ENCODE data around the gene HRCT1. TPM values are rescaled to one million over a fixed set of nuclear protein-coding genes. Genes with fewer than 3 reads are reported as not detected.
"Not testable (repeated sequence)": the region's sequence is repeated elsewhere in the genome, so short reads cannot be mapped to it uniquely, and the experiment has no call there.

The HRCT1 gene
- 7.2 TPM for total RNA-seq

DNA sequence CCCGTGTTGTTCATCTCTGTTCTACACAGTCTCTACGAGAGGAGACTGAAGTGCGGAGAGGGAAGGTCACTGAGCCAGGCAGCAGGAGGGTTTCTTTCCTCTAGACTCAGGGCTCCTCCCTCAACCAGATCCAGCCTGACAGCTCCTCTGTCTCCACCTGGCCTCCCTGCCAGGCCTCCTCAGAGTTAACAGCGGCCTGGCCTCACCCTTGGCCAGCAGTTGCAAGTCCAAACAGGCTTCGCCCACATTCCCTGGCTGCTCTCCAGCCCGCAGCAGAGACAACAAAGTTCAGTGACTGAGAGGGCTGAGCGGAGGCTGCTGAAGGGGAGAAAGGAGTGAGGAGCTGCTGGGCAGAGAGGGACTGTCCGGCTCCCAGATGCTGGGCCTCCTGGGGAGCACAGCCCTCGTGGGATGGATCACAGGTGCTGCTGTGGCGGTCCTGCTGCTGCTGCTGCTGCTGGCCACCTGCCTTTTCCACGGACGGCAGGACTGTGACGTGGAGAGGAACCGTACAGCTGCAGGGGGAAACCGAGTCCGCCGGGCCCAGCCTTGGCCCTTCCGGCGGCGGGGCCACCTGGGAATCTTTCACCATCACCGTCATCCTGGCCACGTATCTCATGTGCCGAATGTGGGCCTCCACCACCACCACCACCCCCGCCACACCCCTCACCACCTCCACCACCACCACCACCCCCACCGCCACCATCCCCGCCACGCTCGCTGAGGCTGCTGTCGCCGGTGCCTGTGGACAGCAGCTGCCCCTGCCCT, at the start of gene HRCT1:
Gene HRCT1, plus strand, starts transcription at position 291 of the 768 bp plus-strand sequence. Its CDS starts 86 bp downstream, at position 377.
- DNase-seq (ENCODE audit: low spot score): peak; percentile 94

DNA sequence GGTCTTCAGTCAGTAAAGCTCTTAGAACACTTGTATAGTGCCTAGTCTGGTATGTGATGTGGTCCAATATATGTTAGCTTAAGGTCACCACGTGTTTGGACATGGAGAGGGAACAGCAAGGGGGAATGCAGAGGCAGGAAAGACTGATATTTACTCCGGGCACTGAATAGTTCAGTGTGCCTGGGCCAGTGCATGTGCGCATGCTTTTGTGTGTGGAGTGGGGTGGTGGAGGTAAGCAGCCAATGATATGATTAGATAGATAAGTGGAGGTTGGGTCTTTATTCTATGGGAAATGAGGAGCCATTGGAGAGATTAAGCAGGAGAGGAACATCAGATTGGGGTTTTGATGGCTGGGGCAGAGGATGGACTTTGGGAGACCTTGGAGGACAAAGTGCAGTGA, 49.8 kb upstream of the HRCT1 start:
- no peak for DNase-seq (ENCODE audit: low spot score)

DNA sequence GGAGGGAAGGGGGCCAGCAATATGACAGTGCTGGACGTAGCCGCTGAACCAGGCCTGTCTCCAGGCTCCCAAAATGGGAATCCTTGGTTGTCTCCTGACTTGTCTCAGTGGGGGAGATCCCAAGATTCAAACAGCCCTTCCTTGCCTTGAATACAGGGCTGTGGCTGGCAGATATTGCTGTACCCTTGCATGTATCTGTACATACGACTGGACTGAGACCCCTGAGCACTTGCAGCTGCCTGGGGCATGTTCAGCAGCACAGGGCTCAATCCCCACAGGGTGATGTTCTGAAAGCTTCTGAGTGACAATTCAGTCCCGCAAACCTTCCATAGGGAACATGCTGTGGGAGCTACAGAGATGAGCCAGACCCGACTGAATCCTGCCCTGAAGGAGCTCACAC, 49.1 kb upstream of the HRCT1 start:
- DNase-seq (ENCODE audit: low spot score): no peak

DNA sequence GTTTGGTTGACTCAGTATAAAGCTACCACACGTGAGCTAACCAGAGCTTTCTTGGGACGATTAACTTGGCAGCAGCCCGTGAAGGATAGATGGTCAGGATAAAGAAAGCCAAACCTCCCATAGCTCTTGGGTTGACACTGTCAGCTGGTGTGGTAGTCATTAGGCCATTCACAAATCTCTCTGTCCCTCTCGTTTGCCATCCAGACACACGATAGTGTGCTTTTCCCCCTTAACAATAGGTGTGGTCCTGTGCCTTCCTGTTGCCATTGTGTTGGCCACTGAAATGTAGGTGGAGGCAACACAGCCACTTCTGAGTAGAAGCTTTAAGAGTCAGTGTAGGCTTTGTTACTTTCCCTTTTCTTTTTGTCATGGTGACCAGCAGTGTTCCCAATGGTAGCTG, 47.5 kb upstream of the HRCT1 start:
- DNase-seq (ENCODE audit: low spot score): no peak

DNA sequence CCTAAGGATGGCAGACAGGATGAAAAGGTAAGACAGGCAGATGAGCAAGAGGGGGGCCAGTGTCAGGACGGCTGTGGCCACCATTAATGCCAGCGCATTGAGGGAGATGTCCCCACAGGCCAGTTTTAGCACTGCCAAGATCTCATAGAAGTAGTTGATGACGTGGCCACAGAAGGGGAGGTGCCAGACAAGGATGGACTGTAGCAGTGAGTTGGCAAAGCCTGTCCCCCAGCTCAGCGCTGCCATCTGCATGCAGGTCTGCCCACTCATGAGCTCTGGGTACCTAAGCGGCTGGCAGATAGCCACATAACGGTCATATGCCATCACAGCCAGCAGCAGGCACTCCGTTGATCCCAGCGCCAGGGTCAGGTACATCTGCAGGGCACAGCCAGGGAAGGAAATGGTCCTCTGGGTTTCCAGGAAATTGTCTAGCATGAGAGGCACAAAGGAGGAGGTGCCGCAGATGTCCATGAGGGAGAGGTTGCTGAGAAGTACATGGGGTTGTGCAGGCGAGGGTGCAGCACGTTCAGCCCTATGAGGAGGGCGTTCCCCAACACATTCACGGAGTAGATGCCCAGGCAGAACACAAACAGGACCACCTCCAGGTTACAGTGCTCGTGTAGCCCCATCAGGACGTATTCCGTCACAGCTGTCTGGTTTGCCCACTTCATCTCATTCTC, 46.6 kb upstream of the HRCT1 start:
- DNase-seq (ENCODE audit: low spot score): no peak

DNA sequence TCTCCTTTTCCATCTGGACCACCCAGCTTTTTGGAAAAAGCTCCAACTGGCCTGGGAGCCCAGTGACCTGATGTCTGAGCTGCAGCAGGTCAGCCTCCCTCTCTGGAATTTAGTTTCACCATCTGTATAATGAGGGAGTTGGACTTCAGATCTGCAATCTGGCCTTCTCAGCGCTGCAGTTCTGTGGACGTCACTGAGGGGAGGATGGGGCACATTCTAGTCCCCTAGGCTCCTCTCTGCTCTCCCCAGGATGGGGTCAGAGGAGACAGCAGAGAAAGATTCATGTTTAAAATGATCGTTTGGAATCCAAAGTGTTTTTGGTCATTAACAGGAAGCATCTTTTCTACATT, 46.0 kb upstream of the HRCT1 start:
- no peak for DNase-seq (ENCODE audit: low spot score)

DNA sequence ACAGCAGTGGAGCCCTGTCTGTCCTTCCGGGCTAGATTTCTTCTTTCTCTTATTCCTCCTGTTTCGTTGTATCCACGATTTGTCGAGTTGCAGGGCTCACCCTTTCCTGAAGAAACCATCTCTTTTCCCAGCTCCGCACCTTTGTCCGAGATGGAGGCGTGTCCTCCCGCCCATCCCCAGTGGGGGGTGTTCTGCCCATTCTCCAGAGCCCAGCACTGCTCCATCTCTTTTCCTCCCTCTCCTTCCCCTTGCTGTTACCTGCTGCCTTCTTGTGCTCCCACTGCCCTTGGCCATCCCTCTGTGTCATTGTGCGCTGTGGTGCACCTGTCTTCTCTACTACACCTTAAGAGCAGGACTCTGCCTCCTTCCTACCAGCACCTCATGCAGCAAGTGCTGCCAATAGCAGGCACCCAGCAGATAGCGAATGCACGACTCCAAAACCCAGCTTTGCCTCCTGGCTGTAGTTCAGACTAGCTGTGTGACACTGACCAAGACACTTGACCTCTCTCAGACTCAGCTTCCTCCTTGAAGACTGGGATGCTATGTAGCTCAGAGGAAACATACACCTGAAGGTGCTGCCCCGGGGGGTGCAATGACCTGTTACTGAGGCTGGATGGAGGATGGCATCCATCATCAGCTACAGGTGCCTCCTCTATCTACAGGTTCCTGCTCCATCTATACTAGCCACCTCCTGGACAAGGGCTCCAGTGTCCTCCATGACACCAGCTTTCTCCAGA, 44.7 kb upstream of the HRCT1 start:
- DNase-seq (ENCODE audit: low spot score): no peak

DNA sequence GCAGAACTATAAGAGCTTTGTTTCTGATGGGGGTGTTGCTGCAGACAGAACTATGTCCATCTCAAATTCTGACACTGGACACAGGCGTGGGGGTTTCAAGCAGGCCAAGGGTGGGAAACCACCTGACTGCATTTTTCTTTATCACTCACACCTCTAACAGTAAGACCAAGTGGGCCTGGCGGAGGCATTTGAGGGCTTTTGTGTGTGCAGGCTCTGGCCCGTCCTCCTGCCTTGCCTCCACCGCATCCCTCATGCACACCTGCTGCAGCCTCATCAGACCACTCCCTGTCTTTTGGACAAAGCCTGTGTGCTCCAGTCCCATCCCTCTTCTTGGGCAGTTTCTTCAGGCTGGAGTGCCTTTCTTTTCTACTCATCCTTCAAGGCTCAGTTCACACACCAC, 43.7 kb upstream of the HRCT1 start:
- DNase-seq (ENCODE audit: low spot score): no peak

DNA sequence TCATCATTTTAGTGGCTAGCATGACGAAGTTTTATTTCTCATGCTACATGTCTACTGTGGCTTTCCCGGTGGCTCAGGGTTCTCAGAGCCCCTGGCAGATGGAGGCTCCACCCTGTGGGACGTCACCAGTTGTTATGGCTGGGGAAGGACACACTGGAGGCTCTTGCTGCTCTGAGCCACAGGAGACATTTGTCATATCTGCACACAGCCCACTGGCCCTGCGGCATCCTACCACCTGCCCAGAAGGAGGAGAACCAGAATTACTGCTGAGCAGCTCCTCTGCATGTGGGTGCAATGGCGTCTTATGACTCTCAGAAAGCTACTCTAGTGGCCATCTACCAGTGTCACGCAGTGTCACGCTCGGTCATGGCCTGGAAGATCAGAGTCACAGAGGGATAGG, 42.4 kb upstream of the HRCT1 start:
- DNase-seq (ENCODE audit: low spot score): no peak

DNA sequence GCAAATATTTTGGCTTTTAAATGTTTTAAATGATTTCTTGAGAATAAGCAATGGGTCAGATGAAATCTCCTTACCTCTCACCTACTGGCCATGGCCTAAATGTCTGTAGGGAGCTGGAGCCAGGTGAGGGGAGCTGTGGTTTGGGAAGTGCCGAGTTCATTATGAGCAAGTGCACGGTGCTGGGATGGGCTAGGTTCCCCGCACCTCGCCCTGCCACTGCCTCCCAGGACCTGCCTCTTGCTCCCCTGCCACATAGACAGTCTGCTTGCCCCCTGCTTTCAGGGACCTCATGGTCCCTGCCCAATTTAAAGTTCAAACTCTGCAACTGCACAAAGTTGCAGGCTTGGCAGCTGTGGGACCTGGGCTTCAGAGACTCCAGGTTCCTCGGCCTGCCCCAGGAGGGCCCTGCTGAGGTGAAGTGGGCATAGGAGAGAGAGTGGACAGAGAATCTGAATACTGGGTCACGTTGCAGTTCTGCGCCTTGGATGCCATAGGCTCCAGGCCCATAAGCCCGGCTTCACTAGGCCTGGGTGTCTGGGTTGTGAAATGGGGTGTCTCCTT, 41.2 kb upstream of the HRCT1 start:
- no peak for DNase-seq (ENCODE audit: low spot score)

DNA sequence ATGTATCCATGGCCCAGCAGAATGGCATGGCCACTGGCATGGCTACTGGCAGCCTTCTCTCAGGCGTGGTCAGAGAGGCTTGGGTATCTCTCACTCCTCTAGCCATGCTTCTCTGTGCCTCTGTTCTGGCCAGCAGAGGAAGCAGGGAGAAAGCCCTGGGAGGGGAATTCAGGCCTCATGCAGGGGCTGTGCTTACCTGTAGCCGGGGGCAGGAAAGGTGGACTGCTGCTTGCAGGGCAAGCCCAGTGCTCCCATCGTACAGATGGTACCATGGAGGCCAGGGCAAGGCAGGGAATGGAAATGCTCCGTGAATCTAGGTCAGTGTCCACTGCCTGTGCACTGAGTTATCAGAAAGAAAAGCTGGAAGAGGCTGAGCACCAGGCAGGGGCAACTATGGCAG, 38.5 kb upstream of the HRCT1 start:
- DNase-seq (ENCODE audit: low spot score): no peak

DNA sequence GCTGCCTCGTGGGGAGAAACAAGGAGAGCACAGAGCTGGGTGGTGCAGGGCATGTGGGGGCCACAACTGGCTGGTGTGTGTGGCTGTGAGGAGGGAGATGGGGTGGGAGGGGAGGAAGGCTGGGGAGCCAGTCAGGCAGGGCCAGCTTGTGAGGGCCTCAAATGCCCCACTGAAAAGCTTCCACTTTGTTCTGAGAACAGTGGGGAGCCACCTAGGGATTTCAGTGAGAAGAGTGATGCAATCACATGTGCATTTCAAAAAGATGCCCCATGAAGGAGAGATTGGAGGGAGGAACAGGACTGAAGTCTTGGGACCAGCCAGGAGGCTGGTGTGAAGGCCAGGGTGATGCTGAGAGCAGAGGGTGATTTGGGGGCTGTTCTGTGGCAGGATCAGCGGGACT, 37.1 kb upstream of the HRCT1 start:
- DNase-seq (ENCODE audit: low spot score): peak; percentile 34

DNA sequence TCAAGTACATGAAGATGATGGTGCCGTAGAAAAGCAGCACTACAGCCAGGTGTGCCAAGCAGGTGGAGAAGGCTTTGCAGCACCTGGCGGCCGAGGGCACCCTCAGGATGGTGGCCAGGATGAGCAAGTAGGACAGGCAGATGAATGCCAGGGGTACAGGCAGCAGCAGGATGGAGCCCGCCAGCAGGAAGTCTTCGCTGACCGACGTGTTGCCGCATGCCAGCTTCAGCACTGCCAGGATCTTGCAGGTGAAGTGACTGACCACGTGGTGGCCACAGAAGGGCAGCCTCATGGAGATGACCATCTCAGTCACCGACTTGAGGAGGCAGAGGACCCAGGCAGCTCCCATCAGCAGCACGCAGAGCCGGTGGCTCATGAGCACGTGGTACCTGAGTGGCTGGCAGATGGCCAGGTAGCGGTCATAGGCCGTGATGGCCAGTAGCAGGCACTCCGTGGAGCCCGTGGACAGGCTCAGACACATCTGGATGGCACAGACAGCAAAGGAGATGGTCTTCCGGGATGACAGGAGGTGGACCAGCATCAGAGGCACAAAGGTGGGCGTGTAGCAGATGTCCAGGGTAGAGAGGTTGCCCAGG, 36.3 kb upstream of the HRCT1 start:
- DNase-seq (ENCODE audit: low spot score): peak; percentile 64

DNA sequence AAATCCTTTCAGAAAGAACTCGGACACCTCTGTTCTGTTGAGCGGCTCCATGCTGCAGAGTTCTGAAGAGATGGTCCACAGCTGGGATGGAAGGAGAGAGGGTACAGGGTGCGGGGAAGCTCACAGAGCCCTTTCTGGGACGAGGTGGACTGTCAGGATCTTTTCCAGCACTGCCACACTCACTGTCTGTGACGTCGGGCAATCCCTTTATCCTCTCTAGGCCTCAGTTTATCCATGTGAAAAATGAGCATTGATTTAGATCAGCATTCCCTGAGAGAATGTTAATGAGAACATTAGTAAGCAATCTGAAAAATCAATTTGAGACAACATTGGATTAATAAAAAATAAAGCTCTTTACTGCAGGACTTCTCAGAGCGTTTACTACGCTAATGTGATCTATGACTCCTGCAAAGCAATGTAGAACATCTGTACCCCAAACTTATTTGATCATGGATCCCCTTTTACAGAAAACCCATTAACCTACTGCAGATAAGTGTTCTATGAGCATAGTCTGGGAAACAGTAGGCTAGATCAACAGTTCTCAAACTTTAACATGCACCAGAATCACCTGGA, 35.6 kb upstream of the HRCT1 start, which contains the start of gene OR13J1:
Gene OR13J1, minus strand, starts transcription at position 51 of the 573 bp plus-strand sequence. Its CDS starts 0 bp downstream, at position 51.
- DNase-seq (ENCODE audit: low spot score): no peak

DNA sequence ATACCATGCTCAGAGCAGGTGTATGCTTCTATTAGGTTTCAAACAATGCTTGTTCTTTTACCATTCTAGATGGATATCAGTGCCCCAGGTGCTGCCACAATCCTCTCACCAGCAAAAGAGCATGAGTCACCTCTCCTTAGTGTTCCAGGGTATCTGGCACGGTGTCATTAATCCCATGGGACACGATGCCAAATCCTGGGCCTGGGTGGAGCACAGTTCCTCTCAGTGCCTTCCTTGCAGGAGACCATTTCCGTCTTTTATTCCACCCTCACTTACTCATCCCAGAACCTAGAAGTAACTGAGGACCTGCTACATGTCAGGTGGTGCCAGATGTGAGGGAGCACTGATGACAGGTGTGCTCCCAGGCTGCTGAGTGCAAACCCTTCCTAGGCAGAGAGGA, 34.5 kb upstream of the HRCT1 start:
- no peak for DNase-seq (ENCODE audit: low spot score)

DNA sequence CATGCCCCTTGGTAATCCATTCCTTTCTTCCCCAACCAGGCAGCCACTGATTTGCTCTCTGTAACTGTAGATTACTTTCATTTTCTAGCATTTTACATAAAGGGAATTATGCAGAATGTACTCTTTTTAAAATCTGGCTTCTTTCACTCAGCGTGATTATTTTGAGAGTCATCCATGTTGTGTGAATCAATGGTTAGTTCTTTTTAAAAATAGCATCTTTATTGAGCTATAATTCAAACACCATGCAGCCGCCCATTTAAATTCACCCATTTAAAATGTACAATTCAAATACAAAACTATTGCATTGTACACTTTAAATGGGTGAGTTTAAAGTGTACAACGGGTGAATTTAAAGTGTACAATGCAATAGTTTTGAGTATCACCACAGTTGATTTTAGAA, 33.5 kb upstream of the HRCT1 start:
- no peak for DNase-seq (ENCODE audit: low spot score)

DNA sequence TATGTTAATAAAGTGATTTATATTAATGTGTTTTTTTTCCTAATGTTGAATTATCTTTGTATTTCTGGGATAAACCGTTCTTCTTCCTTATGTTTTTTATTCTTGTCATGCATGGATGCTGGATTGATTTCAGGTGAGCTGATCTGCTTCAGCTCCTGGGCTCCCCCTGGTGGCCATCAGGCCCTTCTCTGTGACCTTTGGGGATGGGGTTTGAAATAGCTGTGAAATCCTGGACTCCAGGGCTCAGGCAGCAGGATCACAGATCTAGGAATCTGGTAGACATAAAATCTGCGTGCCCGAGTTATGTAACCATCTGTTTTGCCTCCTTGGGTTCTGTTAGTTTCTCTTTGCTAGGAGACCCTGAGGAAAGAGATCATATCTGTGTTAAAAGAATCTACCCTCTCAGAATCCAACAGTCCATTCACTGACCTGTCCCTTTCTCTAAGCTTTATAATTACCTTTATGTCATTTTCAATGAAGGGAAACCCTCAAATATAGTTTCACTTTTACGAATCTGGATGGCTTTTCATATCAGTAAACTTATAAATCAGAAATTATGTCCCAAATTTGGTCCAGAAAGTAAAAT, 23.6 kb upstream of the HRCT1 start:
- peak; percentile 83 for DNase-seq (ENCODE audit: low spot score)

DNA sequence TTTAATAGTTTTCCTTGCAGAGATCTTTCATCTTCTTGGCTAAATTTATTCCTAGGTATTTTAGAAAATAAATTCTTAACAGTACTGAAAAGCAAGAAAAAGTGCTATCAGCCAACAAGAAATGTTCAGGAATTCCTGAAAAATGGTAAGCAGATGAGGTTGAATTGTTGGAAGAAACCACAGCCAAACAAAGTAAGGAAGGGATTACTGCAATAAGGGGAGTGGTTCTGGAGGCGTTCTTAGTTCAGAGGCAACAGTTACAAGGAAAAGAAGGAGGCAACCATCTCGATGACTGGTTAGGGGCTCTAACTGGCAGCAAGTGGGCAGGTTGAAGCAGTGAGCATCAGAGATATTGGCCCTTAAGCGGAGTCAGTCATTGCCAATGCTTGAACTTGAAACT, 23.0 kb upstream of the HRCT1 start:
- no peak for DNase-seq (ENCODE audit: low spot score)

DNA sequence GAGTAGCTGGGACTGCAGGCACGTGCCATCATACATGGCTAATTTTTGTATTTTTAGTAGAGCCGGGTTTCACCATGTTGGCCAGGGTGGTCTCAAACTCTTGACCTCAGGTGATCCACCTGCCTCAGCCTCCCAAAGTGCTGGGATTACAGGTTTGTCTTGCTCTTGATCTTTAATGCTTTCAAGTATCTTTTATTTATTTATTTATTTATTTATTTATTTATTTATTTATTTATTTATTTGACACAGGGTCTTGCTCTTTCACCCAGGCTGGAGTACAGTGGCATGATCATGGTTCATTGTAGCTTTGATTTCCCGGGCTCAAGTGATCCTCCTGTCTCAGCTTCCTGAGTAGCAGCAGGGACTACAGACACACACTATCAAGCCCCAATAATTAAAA, 21.1 kb upstream of the HRCT1 start:
- not testable (repeated sequence) for DNase-seq (ENCODE audit: low spot score)

DNA sequence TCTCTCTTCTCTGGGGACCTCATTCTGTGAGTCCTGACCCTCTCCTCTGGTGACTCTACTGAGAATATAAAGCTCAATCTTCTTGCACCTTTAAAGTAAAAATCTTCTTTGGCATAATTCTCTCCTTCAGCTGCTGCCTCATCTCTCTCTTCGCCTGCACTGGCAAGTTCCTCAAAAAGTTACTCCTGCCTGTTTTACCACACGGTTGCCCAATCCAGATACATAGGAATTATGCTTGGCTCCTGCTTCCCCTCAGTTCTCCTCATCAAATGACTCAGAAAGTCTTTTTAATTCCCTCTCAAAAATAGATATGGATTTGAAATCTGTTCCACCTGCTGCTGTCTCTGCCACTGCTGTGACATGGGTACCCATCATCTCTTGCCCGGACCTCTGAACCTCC, 14.4 kb upstream of the HRCT1 start:
- DNase-seq (ENCODE audit: low spot score): no peak

DNA sequence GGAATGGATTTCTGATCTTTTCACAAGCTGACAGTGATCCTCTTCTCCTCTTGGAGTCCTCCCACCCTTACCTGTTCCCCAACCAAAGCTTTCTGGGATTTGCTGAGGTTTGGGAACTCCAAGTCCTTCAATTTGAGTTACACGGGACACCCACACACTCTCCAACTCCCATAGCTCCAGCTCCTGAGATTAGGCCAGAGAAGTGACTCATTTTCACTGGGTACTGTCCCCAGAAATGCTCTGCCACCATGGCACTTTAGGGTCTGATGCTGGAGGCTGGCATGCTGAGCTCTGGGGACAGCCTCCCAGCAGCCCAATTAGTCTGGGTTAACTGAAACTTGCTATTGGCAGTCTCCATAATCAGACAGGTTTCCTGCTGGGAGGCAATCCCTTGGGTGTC, 14.0 kb upstream of the HRCT1 start:
- no peak for DNase-seq (ENCODE audit: low spot score)
